Omental fat pad (tissue), 4 donors: Measurements from ENCODE around the gene OR2V1. TPM values are rescaled to one million over a fixed set of nuclear protein-coding genes. Genes with fewer than 3 reads are reported as not detected.
"Not testable (repeated sequence)": the region's sequence is repeated elsewhere in the genome, so short reads cannot be mapped to it uniquely, and the experiment has no call there.

Experiments used
- ATAC-seq: fragments of 150-250 bp; one replicate; pipeline ENCODE4 v1.9.1; 2016; ENCODE audit warnings: mild to moderate bottlenecking, moderate library complexity; ENCODE audit not compliant: low FRiP score
- DNase-seq: peaks from one replicate; pipeline ENCODE4 v3.0.0-alpha.2; 2019; ENCODE audit warnings: low spot score
- CTCF ChIP-seq, 3 donors: fragments of 450-650 bp; IDR thresholded peaks; one replicate each; pipeline ENCODE4 v1.5.1; 2016 to 2017; ENCODE audit warnings: antibody characterized with exemption in 3 of 3, mild to moderate bottlenecking in 3 of 3, moderate library complexity in 2 of 3
- total RNA-seq, 4 donors: library from RNA; depleted of rRNA; stranded (reverse); fragments of >200 nt; gene quantifications; one replicate each; pipeline ENCODE4 v1.1.0, GENCODE V29; 2016

OR2V1 gene
- total RNA-seq, 4 donors from 2014 or later, result not detected

DNA sequence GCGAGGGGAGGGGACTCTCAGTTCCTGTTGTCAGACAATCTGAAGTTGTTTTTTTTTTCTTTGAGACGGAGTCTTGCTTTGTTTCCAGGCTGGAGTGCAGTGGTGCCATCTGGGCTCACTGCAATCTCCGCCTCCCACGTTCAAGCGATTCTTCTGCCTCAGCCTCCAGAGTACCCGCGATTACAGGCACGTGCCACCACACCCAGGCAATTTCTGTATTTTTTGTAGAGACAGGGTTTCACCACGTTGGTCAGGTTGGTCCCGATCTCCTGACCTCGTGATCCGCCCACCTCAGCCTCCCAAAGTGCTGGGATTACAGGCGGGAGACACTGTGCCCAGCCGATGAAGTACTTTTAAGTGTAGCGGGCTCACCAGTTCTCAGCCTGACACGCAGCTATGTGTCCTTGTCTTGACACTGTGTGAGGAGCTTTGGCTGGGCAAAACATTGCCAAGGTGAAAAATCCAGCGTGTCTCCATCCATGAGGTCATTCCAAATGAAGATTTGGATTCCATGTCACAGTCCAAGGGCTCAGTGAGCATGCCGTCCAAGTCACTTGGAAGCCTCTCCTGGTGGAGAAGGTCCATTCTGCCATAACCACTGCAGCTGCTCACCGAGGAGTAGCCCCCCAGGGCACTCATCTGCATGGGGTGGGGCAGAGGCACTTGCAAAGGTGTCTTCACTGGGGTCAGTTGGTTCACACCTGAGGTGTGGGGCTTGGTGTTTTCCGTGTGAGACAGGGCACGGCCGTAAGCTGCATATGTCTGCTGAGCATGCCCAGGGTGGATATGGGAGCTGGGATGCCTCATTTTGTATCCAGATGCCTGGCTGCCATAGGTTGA, 32.0 kb downstream of the OR2V1 start:
- DNase-seq (no peak), ATAC-seq (no peak)
- TF ChIP-seq CTCF (IDR thresholded peaks at IDR 0.05), result no peak

GRCh38 chr5:181097759-181098491, 33.0 kb downstream of the OR2V1 start:
- not testable (repeated sequence) for ATAC-seq, DNase-seq

GRCh38 chr5:181097383-181097753, 33.6 kb downstream of the OR2V1 start:
- DNase-seq, ATAC-seq: not testable (repeated sequence)

- ATAC-seq, DNase-seq: not testable (repeated sequence)
These were observed 34.1 kb downstream of the OR2V1 start for GRCh38 chr5:181096721-181097382.

DNA sequence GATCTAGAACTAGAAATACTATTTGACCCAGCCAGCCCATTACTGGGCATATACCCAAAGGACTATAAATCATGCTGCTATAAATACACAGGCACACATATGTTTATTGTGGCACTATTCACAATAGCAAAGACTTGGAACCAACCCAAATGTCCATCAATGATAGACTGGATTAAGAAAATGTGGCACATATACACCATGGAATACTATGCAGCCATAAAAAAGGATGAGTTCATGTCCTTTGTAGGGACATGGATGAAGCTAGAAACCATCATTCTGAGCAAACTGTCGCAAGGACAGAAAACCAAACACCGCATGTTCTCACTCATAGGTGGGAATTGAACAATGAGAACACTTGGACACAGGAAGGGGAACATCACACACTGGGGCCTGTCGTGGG, 35.8 kb downstream of the OR2V1 start:
- not testable (repeated sequence) for ATAC-seq, DNase-seq

DNA sequence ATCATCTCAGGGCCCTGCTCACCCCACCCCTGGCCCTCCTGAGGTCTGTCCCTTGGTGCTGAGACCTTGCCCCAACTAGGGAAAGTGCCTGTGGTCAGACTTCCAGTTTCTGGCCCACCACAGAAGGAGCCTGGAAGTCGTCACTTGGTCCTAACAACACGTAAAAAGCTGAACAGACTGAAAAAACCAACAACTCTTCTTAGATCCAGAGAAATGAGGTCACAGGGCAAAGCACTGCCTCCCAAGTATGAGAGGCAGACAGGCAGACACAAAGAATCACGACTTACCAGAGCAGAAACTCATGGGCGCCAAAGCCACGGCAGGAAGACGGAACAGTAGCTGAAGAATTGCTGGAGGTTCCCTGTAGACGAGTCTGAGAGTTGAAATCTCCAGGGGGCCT, 38.5 kb downstream of the OR2V1 start:
- no peak for ATAC-seq
- DNase-seq, result no peak
- TF ChIP-seq CTCF (IDR thresholded peaks at IDR 0.05), result no peak

DNA sequence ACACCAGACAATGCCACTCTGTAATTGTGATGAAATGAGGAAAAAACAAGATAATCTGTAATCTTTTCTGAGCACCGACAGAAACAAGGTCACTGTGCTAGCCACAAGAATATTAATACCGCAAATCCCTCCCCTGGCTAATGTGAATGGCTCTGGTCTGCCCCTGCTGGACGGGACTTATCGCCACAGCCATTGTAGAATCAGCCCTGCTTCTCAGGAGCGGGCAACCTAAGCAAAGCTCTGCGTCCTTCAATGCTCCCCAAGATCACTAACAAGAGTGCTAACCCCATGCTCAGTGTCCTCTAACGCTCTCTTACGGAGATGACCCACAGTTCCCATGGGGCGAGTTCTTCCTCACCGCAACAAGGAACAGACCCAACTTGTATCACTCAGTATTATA, 42.7 kb downstream of the OR2V1 start:
- ATAC-seq (no peak), DNase-seq (no peak)
- no peak for TF ChIP-seq CTCF (IDR thresholded peaks at IDR 0.05)

DNA sequence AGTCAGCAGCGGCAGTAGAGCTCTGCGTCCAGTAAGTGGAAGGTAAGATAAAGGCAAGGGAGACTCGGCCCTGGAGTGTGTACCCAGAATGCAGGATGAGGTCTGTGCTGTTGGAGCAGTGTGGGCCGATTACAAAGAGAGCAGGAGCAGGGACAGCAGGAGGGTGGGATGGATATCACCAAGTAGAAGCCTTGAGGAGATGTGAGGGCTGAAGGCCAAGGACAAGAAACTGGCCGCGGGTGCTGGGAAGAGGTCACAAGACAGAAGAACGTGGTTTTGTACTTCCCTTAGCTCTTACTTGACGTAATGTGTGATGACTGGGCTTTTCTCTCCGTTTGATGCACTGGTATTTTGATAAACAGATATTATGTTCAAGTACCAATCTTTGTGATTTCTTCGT, 43.7 kb downstream of the OR2V1 start:
- TF ChIP-seq CTCF (IDR thresholded peaks at IDR 0.05), result no peak
- ATAC-seq, result no peak
- DNase-seq, result no peak

- no peak for TF ChIP-seq CTCF (IDR thresholded peaks at IDR 0.05)
- ATAC-seq, result no peak
- DNase-seq, result no peak
These were observed 44.1 kb downstream of the OR2V1 start for GRCh38 chr5:181086884-181087205.
